ENCODE results near the gene ESR2. TPM values are rescaled to one million over a fixed set of nuclear protein-coding genes. Genes with fewer than 3 reads are reported as not detected.

Gene ESR2
- total RNA-seq, 6 experiments from 2014 or later: not detected

GRCh38 chr14:64098120-64098519 is 196.1 kb downstream of the ESR2 start:
- Mint-ChIP-seq H3K27ac (no peak overlapping the region), H3K36me3 (ENCODE audit: low read depth) (no peaks in the 10 kb centered on the region), H3K9me3 (no peaks in the 10 kb centered on the region)

GRCh38 chr14:64095620-64096019 is 198.6 kb downstream of the ESR2 start:
- Mint-ChIP-seq H3K27ac (no peak overlapping the region), H3K4me1 (ENCODE audit: low read depth) (peaks cover 11% of the 10 kb centered on the region), H3K4me3 (no peak overlapping the region), H3K9me3 (no peaks in the 10 kb centered on the region), H3K27me3 (ENCODE audit: insufficient read depth) (no peaks in the 10 kb centered on the region), H3K36me3 (ENCODE audit: low read depth) (no peaks in the 10 kb centered on the region)
- DNase-seq: peak; percentile 45
- no peak for TF ChIP-seq CTCF (IDR thresholded peaks at IDR 0.05)

More at GRCh38 chr14:64098120-64098519, 196.1 kb downstream of the ESR2 start:
- no peak for TF ChIP-seq CTCF (IDR thresholded peaks at IDR 0.05)
- H3K27me3 Mint-ChIP-seq (ENCODE audit: insufficient read depth): no peaks in the 10 kb centered on the region
- H3K4me3 Mint-ChIP-seq: no peak overlapping the region
- peaks cover 11% of the 10 kb centered on the region for H3K4me1 Mint-ChIP-seq (ENCODE audit: low read depth)
- DNase-seq: no peak

- no peak for DNase-seq
- TF ChIP-seq CTCF (IDR thresholded peaks at IDR 0.05): no peak
- no peak overlapping the region for H3K4me3 Mint-ChIP-seq
- H3K27me3 Mint-ChIP-seq (ENCODE audit: insufficient read depth): no peaks in the 10 kb centered on the region
- no peak overlapping the region for H3K27ac Mint-ChIP-seq
- H3K4me1 Mint-ChIP-seq (ENCODE audit: low read depth): peaks cover 11% of the 10 kb centered on the region
- no peaks in the 10 kb centered on the region for H3K36me3 Mint-ChIP-seq (ENCODE audit: low read depth)
- no peaks in the 10 kb centered on the region for H3K9me3 Mint-ChIP-seq
Observed at GRCh38 chr14:64092940-64093339, 201.2 kb downstream of the ESR2 start.

GRCh38 chr14:64092338-64092737 is 201.8 kb downstream of the ESR2 start:
- DNase-seq: no peak
- Mint-ChIP-seq H3K27ac (no peak overlapping the region), H3K4me1 (ENCODE audit: low read depth) (peaks cover 11% of the 10 kb centered on the region), H3K27me3 (ENCODE audit: insufficient read depth) (no peaks in the 10 kb centered on the region), H3K36me3 (ENCODE audit: low read depth) (no peaks in the 10 kb centered on the region), H3K9me3 (no peaks in the 10 kb centered on the region), H3K4me3 (no peak overlapping the region)
- TF ChIP-seq CTCF (IDR thresholded peaks at IDR 0.05): no peak

- Mint-ChIP-seq H3K4me1 (ENCODE audit: low read depth) (peaks cover 11% of the 10 kb centered on the region), H3K36me3 (ENCODE audit: low read depth) (no peaks in the 10 kb centered on the region), H3K27ac (no peak overlapping the region), H3K4me3 (no peak overlapping the region), H3K9me3 (no peaks in the 10 kb centered on the region), H3K27me3 (ENCODE audit: insufficient read depth) (no peaks in the 10 kb centered on the region)
- TF ChIP-seq CTCF (IDR thresholded peaks at IDR 0.05): no peak
- DNase-seq: no peak
Observed at GRCh38 chr14:64091217-64091616, 203.0 kb downstream of the ESR2 start.

GRCh38 chr14:64089920-64090319 is 204.3 kb downstream of the ESR2 start:
- H3K36me3 Mint-ChIP-seq (ENCODE audit: low read depth): no peaks in the 10 kb centered on the region
- H3K4me1 Mint-ChIP-seq (ENCODE audit: low read depth): no peaks in the 10 kb centered on the region
- no peaks in the 10 kb centered on the region for H3K27me3 Mint-ChIP-seq (ENCODE audit: insufficient read depth)
- no peak overlapping the region for H3K4me3 Mint-ChIP-seq
- H3K9me3 Mint-ChIP-seq: no peaks in the 10 kb centered on the region
- no peak for DNase-seq
- no peak overlapping the region for H3K27ac Mint-ChIP-seq
- no peak for TF ChIP-seq CTCF (IDR thresholded peaks at IDR 0.05)
